A549 (cell line): ENCODE measurements around the gene HS3ST1.

Source experiments
- POLR2A ChIP-seq: IDR thresholded peaks from 2 replicates; pipeline ENCODE4 v1.6.1; 2012; ENCODE audit warnings: mild to moderate bottlenecking, low read length
- SMC3 ChIP-seq: fragments of >200 bp; sonication (Bioruptor Twin); formaldehyde crosslinking; IDR thresholded peaks from 3 replicates; pipeline ENCODE4 v1.6.1; 2018; ENCODE audit warnings: inconsistent platforms
- TF ChIP-seq, protein P1 (sequence below): fragments of 150-350 bp; IDR thresholded peaks from 2 replicates; pipeline ENCODE4 v1.6.1; 2014; ENCODE audit warnings: low read depth, mild to moderate bottlenecking, low read length

DNA sequence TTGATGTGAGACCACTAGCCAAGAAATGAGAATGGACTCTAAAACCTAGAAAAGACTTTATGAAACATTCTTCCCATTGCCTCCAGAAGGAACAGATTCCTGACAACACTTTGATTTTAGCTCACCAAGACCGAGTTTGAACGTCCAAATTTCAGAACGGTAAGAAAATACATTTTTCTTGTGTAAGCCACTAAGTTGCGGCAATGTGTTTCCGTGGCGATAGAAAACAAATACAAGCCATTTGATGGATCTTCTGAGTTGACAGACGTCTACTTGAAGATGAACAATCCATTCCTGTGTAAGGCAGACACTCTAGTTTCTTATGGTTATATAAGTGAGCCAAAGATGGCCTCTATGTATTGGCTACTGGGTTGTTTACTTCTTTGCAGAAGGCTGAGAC lies 52.5 kb downstream of the HS3ST1 start:
- TF ChIP-seq SMC3 (no peak), POLR2A (no peak)
- TF ChIP-seq, protein P1, sequence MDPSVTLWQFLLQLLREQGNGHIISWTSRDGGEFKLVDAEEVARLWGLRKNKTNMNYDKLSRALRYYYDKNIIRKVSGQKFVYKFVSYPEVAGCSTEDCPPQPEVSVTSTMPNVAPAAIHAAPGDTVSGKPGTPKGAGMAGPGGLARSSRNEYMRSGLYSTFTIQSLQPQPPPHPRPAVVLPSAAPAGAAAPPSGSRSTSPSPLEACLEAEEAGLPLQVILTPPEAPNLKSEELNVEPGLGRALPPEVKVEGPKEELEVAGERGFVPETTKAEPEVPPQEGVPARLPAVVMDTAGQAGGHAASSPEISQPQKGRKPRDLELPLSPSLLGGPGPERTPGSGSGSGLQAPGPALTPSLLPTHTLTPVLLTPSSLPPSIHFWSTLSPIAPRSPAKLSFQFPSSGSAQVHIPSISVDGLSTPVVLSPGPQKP: no peak
